Breast epithelium (tissue), 3 donors: ENCODE data around the gene FAM234A.

Experiments used
- CTCF ChIP-seq, 3 donors: fragments of 450-650 bp; IDR thresholded peaks; one replicate each; pipeline ENCODE4 v1.5.1; 2016 to 2017; ENCODE audit warnings: antibody characterized with exemption in 3 of 3, mild to moderate bottlenecking in 3 of 3, moderate library complexity in 3 of 3
- POLR2A ChIP-seq: fragments of 450-650 bp; IDR thresholded peaks from one replicate; pipeline ENCODE4 v1.6.1; 2016; ENCODE audit warnings: antibody characterized with exemption, mild to moderate bottlenecking, moderate library complexity

DNA sequence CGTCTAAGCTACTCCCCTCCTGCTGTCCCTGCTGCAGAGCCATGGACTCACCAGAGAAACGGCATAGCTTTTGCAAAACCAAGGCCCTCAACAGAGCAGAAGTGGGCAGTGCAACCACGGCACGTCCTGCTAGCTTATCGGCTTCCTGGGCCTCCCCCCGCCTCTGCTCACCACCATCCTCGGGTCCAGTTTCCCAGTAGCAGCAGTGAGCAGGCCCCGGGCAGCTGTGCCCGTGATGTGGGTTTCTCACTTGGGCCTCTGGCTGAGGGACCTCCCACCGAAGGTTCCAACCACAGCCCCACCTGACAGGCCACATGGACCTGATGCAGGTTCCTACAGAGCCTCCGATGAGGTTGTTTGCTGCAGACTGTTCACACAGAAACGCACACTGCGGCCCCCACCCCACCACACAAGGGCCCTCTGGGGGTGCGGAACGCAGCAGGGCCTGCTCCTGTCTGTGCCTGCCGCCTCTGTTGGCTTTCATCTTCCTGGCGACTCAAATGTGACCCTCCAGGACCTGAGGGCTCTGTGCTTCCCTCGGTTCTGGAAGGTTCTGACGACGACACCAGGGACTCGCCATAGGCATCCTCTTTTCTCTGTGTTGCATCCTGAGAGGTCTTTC, 73.2 kb downstream of the FAM234A start:
- TF ChIP-seq POLR2A (no peak), CTCF (IDR thresholded peaks at IDR 0.05) (no peak)
